HL-60/S4 (cell line): Measurements from ENCODE around the gene DOK5.

Experiments used
- in situ Hi-C: fragments of 300-500 bp; cut with MboI; formaldehyde crosslinking; loops from 2 replicates; pipeline ENCODE4 v1.14.3; 2022; ENCODE audit warnings: low sequenced_read_pairs

Gene DOK5

DNA sequence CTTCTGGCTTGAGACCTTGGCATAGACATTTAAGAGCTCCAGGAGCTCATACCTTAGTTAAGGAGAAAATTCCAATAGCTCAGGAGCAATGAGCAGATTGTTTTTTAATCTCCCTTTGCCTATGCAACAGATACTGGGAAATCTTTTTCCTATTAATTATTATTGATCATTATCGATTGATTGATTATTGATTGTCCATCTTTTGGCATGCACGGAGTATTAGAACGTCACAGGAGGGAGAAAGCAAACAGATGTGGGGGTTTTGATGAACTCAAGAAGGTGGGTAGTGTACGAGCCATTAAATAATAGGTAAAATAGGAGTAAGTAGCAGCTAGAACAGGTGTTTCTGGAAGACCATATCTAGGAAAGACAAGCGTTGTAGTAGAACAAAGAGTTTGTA, 205.0 kb downstream of the DOK5 start:
- in situ Hi-C loops, result loop anchor here (25.0 kb wide), 1 partner anchor 1557 kb away; the partner anchor contains the start of gene MC3R

DNA sequence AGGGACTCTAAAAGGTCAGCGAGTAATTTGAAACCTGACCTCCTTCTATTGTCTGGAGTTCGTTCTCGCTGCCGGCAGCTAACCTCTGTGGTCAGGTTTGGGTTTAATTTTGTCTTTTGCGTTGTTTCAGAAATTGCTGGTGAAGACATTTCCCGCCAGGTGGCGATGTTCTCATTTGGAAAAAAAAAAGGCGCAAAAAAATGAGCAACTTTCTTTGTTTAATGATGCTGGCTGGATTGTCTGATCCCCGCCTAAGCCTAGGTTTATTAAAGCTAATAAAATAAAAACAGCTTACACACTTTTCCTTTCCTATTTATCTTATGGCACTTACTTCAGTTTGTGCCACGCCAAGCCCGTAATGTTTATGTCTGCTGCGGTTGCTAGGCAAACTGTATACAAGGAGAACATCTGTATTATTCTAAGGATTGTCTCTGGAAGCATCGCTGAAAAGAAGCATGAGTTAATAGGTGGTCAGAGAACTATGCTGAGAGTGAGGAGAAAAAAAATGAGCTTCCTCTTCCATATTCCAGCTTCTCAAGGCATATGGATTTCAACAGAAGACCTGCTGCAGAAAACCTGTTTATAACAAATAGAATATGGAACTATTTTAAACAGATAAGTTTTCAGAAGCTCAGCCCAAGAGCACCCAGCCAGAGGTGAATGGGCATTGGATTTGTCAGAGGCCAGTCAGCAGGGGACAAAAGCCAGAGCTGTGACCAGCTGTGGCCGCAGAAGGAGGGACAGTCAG, 205.7 kb downstream of the DOK5 start:
- in situ Hi-C loops, result loop anchor here (25.0 kb wide), 1 partner anchor 1556 kb away; the partner anchor contains the start of gene MC3R

DNA sequence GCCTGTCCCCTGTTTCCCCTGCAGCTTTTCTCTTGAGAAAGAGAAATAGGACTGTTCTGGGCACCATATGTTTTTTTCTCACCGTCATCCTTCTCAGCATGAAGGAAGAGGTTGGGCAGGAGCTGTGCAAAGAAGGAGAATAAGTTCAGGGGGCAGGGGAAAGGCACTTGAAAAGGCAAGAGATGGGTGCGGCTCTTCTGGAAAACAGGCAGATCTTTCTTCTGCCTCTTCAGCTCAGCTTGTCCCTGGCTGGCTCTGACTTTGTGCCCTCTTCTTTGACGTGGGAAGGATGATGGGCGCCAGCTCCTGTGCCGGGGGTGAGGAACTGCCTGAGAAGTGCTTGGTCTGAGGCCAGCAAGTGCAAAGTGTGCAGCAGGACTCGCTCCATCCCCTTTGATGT, 206.5 kb downstream of the DOK5 start:
- in situ Hi-C loops, result loop anchor here (25.0 kb wide), 1 partner anchor 1555 kb away; the partner anchor contains the start of gene MC3R

DNA sequence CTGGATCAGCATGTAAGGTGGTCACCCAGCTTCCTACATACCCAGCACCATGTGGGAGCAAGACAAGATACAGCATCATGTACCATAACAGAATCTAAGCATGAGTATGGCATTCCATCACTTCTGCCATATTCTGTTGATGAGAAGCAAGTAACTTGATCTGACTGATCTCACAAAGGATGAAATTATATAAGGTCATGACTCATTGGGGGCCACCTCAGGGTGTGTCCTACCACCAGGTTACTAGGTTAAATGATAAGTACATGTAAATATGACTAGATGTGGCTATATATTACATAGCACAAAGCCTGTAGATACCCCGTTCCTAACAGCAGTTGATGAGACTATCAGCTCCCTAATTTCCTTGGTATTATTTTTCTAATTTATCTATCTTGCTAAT, 213.1 kb downstream of the DOK5 start:
- in situ Hi-C loops, result loop anchor here (25.0 kb wide), 1 partner anchor 1549 kb away; the partner anchor contains the start of gene MC3R

DNA sequence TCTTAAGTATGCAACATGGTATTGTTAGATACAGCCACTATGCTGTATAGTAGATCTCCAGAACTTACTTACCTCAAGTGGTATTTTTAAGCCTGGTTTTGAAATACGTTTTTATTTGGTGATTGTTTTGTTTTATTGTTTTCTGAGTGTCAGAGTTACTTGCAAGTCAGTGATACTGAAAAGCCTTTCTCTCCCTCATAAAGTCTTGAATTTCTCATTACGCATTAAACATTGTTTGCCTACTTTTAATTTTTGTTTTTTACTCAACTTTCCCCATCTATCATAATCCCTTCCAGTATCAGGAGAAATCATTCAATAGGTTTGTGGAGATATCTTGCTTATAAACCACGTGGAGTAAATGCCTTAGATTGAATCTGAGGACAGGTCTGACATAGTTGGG, 214.9 kb downstream of the DOK5 start:
- in situ Hi-C loops, result loop anchor here (25.0 kb wide), 1 partner anchor 1547 kb away; the partner anchor contains the start of gene MC3R

DNA sequence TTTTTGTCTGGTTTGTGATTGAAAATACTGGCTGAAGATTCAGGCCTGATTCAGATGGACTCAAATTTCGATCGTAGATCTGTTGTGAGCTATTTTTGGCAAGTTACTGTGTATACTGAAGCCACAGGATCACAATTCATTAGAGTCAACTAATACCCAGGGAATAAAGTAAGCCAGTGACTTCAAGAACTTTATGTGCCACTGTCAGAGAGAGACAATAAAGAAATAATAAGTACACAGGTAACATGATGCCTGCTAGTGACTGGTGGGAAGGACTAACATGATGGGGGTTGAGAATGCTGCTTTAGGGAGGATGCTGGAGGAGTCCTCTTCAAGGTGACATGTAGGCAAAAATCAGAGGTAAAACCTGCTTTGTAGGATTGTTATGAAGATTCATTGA, 215.9 kb downstream of the DOK5 start:
- in situ Hi-C loops, result loop anchor here (25.0 kb wide), 1 partner anchor 1546 kb away; the partner anchor contains the start of gene MC3R

DNA sequence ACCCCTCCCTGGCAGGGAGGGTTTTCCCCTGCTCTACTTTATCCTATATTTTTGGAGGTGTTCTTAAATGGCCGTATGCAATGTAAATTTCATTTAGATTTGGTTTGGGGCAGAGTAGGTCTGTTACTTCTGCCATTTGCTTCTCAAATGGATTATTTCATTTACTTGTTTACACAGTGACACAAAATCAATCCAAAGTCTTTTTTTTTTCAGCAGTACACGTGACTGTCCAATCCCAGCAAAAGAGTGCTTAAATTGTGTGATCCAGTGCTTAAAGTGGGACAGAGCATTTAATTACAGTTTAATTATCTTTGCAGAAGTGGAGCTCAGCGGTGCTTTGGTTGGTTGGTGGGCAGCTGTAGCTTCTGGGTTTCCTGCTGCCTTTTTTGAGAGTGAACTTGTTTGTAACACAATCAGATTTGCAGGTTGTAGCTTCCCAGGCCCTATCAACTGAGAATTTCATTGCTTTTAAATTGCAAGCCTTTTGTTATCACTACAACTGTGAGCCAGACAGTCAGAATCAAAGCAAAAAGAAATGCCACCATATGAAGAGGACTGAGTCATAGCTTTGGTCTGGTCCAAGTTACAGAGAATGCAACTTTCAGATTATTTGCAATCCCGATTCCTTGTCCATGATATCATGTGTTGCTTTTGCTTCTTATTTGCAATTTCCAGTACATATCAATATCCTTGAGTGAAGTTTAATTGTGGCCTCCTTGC, 216.9 kb downstream of the DOK5 start:
- in situ Hi-C loops, result loop anchor here (25.0 kb wide), 1 partner anchor 1545 kb away; the partner anchor contains the start of gene MC3R

DNA sequence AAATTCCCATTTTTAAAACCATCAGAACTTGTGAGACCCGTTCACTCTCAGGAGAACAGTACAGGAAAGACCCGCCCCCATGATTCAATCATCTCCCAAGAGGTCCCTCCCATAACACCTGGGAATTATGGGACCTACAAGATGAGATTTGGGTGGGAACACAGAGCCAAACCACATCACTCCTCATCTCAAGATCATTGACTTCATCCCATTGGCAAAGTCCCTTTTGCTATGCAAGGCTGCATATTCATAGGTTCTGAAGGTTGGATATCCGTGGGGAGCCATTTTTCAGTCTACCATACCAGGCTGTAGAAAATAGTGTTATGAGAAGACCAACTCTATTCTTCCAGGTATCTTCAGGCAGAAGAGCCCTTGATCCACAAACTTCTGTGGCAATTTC, 219.1 kb downstream of the DOK5 start:
- in situ Hi-C loops, result loop anchor here (25.0 kb wide), 1 partner anchor 1543 kb away; the partner anchor contains the start of gene MC3R

DNA sequence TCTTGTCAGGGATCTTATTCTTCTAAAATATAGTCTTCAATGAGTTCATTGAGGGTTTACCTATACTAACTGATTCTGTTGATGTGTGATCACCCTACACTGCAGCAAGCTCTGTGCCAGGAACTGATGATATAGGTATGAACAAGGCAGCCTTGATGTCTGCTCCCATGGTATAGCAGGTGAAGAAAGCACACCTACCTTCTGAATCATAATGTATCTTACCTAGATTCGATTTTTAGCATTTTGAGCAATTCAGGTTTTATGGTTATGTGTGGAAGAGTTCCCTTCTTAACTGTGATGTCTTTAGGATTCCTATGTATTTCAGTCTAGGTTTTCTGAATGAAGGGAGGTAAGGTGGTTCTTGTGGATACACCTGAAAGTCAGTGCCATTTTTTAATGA, 223.0 kb downstream of the DOK5 start:
- in situ Hi-C loops, result loop anchor here (25.0 kb wide), 1 partner anchor 1539 kb away; the partner anchor contains the start of gene MC3R
